ENCODE measurements around the gene GFPT1.
"Not testable (repeated sequence)": the region's sequence is repeated elsewhere in the genome, so short reads cannot be mapped to it uniquely, and the experiment has no call there.

DNA sequence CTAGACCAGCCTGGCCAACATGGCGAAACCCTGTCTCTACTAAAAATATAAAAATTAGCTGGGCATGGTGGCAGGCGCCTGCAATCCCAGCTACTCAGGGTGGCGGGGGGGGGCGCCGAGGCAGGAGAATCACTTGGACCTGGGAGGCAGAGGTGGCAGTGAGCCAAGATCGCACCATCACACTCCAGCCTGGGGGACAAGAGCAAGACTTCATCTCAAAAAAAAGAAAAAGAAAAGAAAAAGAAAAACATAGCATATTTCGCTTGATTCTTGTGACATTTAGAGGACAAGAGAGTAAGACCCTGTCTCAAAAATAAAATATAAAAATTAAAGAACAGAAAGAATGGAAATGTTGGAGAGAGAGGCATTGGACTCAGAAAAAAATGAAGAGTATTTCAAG lies 32.1 kb upstream of the GFPT1 start:
- TF ChIP-seq, protein P1, sequence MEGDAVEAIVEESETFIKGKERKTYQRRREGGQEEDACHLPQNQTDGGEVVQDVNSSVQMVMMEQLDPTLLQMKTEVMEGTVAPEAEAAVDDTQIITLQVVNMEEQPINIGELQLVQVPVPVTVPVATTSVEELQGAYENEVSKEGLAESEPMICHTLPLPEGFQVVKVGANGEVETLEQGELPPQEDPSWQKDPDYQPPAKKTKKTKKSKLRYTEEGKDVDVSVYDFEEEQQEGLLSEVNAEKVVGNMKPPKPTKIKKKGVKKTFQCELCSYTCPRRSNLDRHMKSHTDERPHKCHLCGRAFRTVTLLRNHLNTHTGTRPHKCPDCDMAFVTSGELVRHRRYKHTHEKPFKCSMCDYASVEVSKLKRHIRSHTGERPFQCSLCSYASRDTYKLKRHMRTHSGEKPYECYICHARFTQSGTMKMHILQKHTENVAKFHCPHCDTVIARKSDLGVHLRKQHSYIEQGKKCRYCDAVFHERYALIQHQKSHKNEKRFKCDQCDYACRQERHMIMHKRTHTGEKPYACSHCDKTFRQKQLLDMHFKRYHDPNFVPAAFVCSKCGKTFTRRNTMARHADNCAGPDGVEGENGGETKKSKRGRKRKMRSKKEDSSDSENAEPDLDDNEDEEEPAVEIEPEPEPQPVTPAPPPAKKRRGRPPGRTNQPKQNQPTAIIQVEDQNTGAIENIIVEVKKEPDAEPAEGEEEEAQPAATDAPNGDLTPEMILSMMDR (IDR thresholded peaks at IDR 0.05) = not testable (repeated sequence)
- not testable (repeated sequence) for TF ChIP-seq POLR2A (IDR thresholded peaks at IDR 0.05)
